Loucy (cell line): Measurements from ENCODE around the gene ACAT1.

Experiments used
- CTCF ChIP-seq: fragments of 200-600 bp; sonication (generic); conservative IDR thresholded peaks from 2 replicates; pipeline ENCODE4 v1.5.1; 2014; ENCODE audit warnings: mild to moderate bottlenecking, antibody characterized with exemption, low read length
- EZH2phosphoT487 ChIP-seq: fragments of 200-600 bp; IDR thresholded peaks from 2 replicates; pipeline ENCODE4 v1.6.1; 2018; ENCODE audit warnings: antibody characterized with exemption, mild to moderate bottlenecking, moderate library complexity, borderline replicate concordance

- TF ChIP-seq CTCF (no peak), EZH2phosphoT487 (no peak)
Observed at GRCh38 chr11:108122166-108122628, 830 bp downstream of the ACAT1 start.
